Peyer's patch (tissue), 4 donors: ENCODE results near the gene LCA5. TPM values are rescaled to one million over a fixed set of nuclear protein-coding genes. Genes with fewer than 3 reads are reported as not detected.

ENCODE experiments used
- DNase-seq, 3 donors: peaks; one replicate each; pipeline ENCODE4 v3.0.0-alpha.2; 2017 to 2019
- H3K27ac ChIP-seq, 4 donors: fragments of 200-600 bp; sonication (generic); one replicate each; pipeline ENCODE4 v1.5.1; 2016 to 2019
- H3K27me3 ChIP-seq, 2 donors: fragments of 200-600 bp; sonication (generic); one replicate each; pipeline ENCODE4 v1.5.1; 2019
- H3K36me3 ChIP-seq, 3 donors: fragments of 200-600 bp; sonication (generic); one replicate each; pipeline ENCODE4 v1.5.1; 2016 to 2019
- H3K4me1 ChIP-seq, 4 donors: fragments of 200-600 bp; sonication (generic); one replicate each; pipeline ENCODE4 v1.5.1; 2016 to 2019
- H3K4me3 ChIP-seq, 4 donors: fragments of 200-600 bp; sonication (generic); 1 replicate in 3 of 4; 2 replicates in 1 of 4; pipeline ENCODE4 v1.5.1; 2016 to 2019; ENCODE audit warnings: mild to moderate bottlenecking in 1 of 4
- H3K9me3 ChIP-seq, 4 donors: fragments of 200-600 bp; sonication (generic); one replicate each; pipeline ENCODE4 v1.5.1; 2016 to 2019; ENCODE audit warnings: mild to moderate bottlenecking in 1 of 4
- POLR2A ChIP-seq, 2 donors: fragments of 450-650 bp; IDR thresholded peaks; one replicate each; pipeline ENCODE4 v1.5.1; 2017; ENCODE audit warnings: antibody characterized with exemption in 2 of 2, mild to moderate bottlenecking in 2 of 2, moderate library complexity in 2 of 2
- total RNA-seq, 4 donors: library from RNA; depleted of rRNA; stranded (reverse); fragments of >200 nt; gene quantifications; one replicate each; pipeline ENCODE4 v1.1.0, GENCODE V29; 2016
- TF ChIP-seq, protein P1 (sequence below), 6 experiments: fragments of 450-650 bp in 4 of 6; fragments of 200-600 bp in 2 of 6; sonication (generic) in 1 of 6; IDR thresholded peaks; one replicate each; pipeline ENCODE4 v1.5.1; 2017 to 2019; ENCODE audit warnings: antibody characterized with exemption in 6 of 6, mild to moderate bottlenecking in 3 of 6, moderate library complexity in 1 of 6

LCA5 gene
- total RNA-seq, 4 donors from 2014 or later, result 0.88 to 5.0 (median 2.0) TPM

DNA sequence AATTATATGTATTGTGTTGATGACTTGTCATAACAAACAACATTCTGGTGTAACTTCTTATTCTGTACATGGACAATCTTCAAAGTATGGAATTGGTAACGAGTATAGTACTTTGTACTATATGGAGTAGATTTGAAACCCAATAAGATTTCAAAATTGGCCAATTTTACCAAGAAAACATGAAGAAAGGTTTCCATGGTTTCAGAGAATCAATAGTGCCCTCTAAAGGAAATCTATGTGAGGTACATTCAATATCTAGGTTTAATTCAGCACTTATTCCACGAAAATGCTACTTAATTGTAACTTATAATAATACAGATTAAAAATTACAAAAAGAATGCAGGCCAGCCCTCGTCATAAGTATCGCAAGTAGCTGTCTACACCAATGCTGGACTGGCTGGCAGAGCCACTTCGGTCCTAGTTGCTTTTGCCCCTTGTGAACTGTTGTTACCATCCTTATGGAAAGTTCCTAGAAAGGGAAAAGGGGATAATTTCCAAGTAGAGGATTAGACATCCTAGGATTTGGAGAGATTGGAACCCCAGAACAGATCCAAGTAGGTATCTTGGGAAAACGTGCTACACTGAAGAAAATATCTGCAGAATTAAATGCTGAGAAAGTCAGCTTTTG lies 70.9 kb downstream of the LCA5 start:
- Histone ChIP-seq H3K27ac (no peak overlapping the region), H3K4me3 (no peak overlapping the region), H3K9me3 (no peaks in the 10 kb centered on the region), H3K4me1 (peaks cover 0 to 5% (median 0%) of the 10 kb centered on the region in 4 donors), H3K36me3 (no peaks in the 10 kb centered on the region), H3K27me3 (no peaks in the 10 kb centered on the region)
- TF ChIP-seq, protein P1, sequence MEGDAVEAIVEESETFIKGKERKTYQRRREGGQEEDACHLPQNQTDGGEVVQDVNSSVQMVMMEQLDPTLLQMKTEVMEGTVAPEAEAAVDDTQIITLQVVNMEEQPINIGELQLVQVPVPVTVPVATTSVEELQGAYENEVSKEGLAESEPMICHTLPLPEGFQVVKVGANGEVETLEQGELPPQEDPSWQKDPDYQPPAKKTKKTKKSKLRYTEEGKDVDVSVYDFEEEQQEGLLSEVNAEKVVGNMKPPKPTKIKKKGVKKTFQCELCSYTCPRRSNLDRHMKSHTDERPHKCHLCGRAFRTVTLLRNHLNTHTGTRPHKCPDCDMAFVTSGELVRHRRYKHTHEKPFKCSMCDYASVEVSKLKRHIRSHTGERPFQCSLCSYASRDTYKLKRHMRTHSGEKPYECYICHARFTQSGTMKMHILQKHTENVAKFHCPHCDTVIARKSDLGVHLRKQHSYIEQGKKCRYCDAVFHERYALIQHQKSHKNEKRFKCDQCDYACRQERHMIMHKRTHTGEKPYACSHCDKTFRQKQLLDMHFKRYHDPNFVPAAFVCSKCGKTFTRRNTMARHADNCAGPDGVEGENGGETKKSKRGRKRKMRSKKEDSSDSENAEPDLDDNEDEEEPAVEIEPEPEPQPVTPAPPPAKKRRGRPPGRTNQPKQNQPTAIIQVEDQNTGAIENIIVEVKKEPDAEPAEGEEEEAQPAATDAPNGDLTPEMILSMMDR (IDR thresholded peaks at IDR 0.05), result peak in 4 of 6 experiments; percentile 28 to 62 (median 52)
- no peak for TF ChIP-seq POLR2A (IDR thresholded peaks at IDR 0.05)
- DNase-seq, result no peak

DNA sequence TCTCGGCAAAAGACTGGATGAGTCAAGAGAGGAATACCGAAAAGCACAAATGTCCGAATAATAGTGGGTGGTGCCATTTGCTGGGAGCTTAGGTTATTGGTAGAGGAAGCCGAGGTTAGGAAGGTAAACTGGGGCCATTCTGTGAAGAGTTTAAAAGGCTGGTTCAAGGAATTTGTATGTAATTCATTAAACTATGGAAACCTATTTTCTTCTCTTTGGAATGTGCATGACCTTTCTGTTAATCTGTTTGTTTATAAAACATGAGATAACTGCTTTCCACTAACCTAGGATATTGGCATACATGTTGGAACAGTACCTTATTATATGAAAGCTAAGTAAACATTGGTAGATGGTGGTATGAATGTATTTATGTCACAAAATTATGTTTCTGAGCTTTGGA lies 71.8 kb downstream of the LCA5 start:
- TF ChIP-seq, protein P1 (IDR thresholded peaks at IDR 0.05), result no peak
- no peak for TF ChIP-seq POLR2A (IDR thresholded peaks at IDR 0.05)
- no peaks in the 10 kb centered on the region for H3K9me3 ChIP-seq
- no peak overlapping the region for H3K27ac ChIP-seq
- no peaks in the 10 kb centered on the region for H3K27me3 ChIP-seq
- no peaks in the 10 kb centered on the region for H3K36me3 ChIP-seq
- H3K4me1 ChIP-seq, result peaks cover 0 to 5% (median 0%) of the 10 kb centered on the region in 4 donors
- DNase-seq, result no peak
- H3K4me3 ChIP-seq, result no peak overlapping the region

DNA sequence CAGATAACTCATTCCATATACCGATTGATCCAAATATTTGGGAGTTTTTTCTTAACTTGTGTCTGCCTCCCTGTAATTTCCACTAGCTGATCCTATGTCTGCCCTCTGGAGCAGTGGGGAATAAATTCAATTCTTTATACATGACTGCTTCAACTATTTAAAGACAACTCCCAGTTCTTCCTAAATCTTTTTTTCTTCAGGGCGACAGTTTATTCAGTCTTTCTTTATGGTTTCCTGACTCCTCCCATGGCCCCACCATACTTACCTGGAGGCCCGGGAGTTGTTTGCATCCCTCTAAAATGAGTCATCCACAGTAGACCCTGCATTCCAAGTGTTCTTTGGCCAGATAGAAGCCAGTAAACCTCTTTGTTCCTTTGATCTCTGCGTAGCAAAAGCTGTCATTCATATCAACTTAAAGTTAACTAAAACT lies 73.6 kb downstream of the LCA5 start:
- H3K4me3 ChIP-seq, result no peak overlapping the region
- H3K9me3 ChIP-seq, result no peaks in the 10 kb centered on the region
- H3K27ac ChIP-seq, result no peak overlapping the region

DNA sequence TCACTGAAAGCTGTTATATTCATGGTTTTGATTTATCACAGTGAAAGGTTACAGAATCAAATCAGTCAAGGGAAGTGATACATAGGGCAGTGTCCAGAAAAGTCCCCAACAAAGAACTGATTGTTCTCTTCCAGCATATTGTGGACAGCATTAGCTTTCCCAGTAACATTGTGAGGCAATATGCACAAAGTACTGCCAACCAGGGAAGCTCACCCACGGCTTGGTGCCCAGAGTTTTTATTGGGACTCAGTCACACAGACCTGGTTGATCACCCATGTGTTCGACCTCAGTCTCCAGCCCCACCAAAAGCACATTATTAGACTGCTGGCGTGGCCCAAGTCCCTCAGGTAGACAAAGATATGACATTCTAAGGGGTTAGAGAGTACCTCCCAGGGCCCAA lies 76.0 kb downstream of the LCA5 start:
- Histone ChIP-seq H3K4me3 (no peak overlapping the region), H3K9me3 (no peaks in the 10 kb centered on the region), H3K27me3 (no peaks in the 10 kb centered on the region), H3K36me3 (no peaks in the 10 kb centered on the region), H3K4me1 (peaks cover 0 to 5% (median 0%) of the 10 kb centered on the region in 4 donors), H3K27ac (no peak overlapping the region)
- no peak for TF ChIP-seq POLR2A (IDR thresholded peaks at IDR 0.05)
- TF ChIP-seq, protein P1 (IDR thresholded peaks at IDR 0.05), result no peak
- no peak for DNase-seq

More for the DNA sequence above, 73.6 kb downstream of the LCA5 start:
- peaks cover 0 to 5% (median 0%) of the 10 kb centered on the region in 4 donors for H3K4me1 ChIP-seq
- no peak for TF ChIP-seq POLR2A (IDR thresholded peaks at IDR 0.05)
- TF ChIP-seq, protein P1 (IDR thresholded peaks at IDR 0.05), result no peak
- no peaks in the 10 kb centered on the region for H3K36me3 ChIP-seq
- no peak for DNase-seq
- H3K27me3 ChIP-seq, result no peaks in the 10 kb centered on the region

DNA sequence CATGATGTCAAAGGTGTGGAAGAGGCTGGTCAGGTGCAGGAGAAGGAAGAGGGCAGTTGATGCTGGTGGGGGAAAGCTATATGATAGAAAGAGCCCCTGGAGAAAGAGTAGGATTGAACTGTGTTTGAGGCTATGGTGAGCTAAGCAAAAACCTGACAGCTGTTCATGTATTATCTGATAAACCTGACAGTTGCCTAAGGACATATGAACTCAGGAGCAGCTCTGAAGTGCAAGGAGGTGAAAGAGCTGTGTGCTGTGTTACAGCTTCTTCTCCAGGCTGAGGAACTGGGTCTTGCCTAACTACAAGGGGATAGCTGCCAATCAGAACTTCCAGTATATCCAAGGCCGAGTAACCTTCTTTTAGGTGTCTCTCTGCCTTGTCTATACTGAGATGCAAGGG lies 81.8 kb downstream of the LCA5 start:
- Histone ChIP-seq H3K27ac (no peak overlapping the region), H3K4me3 (no peak overlapping the region), H3K36me3 (no peaks in the 10 kb centered on the region), H3K27me3 (no peaks in the 10 kb centered on the region), H3K4me1 (no peaks in the 10 kb centered on the region), H3K9me3 (no peaks in the 10 kb centered on the region)
- no peak for TF ChIP-seq POLR2A (IDR thresholded peaks at IDR 0.05)
- TF ChIP-seq, protein P1 (IDR thresholded peaks at IDR 0.05), result no peak
- no peak for DNase-seq
